HepG2 (cell line): ENCODE data around the gene RPL19. TPM values are rescaled to one million over a fixed set of nuclear protein-coding genes. Genes with fewer than 3 reads are reported as not detected.

Source experiments
- ARHGAP35 ChIP-seq: sonication (generic); formaldehyde crosslinking; IDR thresholded peaks from 2 replicates; pipeline ENCODE4 v1.9.0; 2022; ENCODE audit warnings: mild to moderate bottlenecking, inconsistent platforms, moderate library complexity, missing genetic modification reagents, borderline replicate concordance
- BCLAF1 ChIP-seq: fragments of 450-650 bp; IDR thresholded peaks from 2 replicates; pipeline ENCODE4 v1.6.1; 2017; ENCODE audit warnings: mild to moderate bottlenecking
- DR1 ChIP-seq: sonication (generic); formaldehyde crosslinking; IDR thresholded peaks from 2 replicates; pipeline ENCODE4 v1.8.0; 2021; ENCODE audit warnings: mild to moderate bottlenecking, missing genetic modification reagents, inconsistent platforms
- ERF ChIP-seq: IDR thresholded peaks from 2 replicates; pipeline ENCODE4 v1.6.1; 2018; ENCODE audit warnings: missing biosample characterization, missing genetic modification reagents
- HNRNPK ChIP-seq: fragments of 200-400 bp; formaldehyde crosslinking; IDR thresholded peaks from 2 replicates; pipeline ENCODE4 v1.6.1; 2018; ENCODE audit warnings: low read length, low read depth, moderate library complexity, mild to moderate bottlenecking; ENCODE audit not compliant: poor library complexity, severe bottlenecking
- KDM1A ChIP-seq: IDR thresholded peaks from 2 replicates; pipeline ENCODE4 v1.6.1; 2016; ENCODE audit warnings: missing compliant biosample characterization
- MTERF4 ChIP-seq: sonication (generic); formaldehyde crosslinking; IDR thresholded peaks from 2 replicates; pipeline ENCODE4 v1.8.0; 2023; ENCODE audit warnings: mild to moderate bottlenecking, missing genetic modification reagents
- REL ChIP-seq: sonication (generic); formaldehyde crosslinking; conservative IDR thresholded peaks from 2 replicates; pipeline ENCODE4 v1.8.0; 2022; ENCODE audit warnings: mild to moderate bottlenecking, missing genetic modification reagents, moderate library complexity
- SALL2 ChIP-seq: sonication (generic); formaldehyde crosslinking; IDR thresholded peaks from 2 replicates; pipeline ENCODE4 v1.8.1; 2023; ENCODE audit warnings: mild to moderate bottlenecking, missing genetic modification reagents, inconsistent platforms
- TP53 ChIP-seq: sonication (generic); formaldehyde crosslinking; conservative IDR thresholded peaks from 2 replicates; pipeline ENCODE4 v1.4.0; 2020; ENCODE audit warnings: missing genetic modification reagents
- ZFP91 ChIP-seq: sonication (generic); formaldehyde crosslinking; IDR thresholded peaks from 2 replicates; pipeline ENCODE4 v1.9.0; 2022; ENCODE audit warnings: missing genetic modification reagents, mild to moderate bottlenecking, borderline replicate concordance
- ZNF546 ChIP-seq: sonication (generic); formaldehyde crosslinking; conservative IDR thresholded peaks from 2 replicates; pipeline ENCODE4 v1.8.1; 2023; ENCODE audit warnings: mild to moderate bottlenecking, missing genetic modification reagents
- ZNF720 ChIP-seq: sonication (generic); formaldehyde crosslinking; IDR thresholded peaks from 2 replicates; pipeline ENCODE4 v1.4.0; 2020; ENCODE audit warnings: missing genetic modification reagents
- ZNF772 ChIP-seq: sonication (generic); formaldehyde crosslinking; IDR thresholded peaks from 2 replicates; pipeline ENCODE4 v1.5.0; 2020; ENCODE audit warnings: mild to moderate bottlenecking, missing genetic modification reagents
- ZNF773 ChIP-seq: sonication (generic); formaldehyde crosslinking; IDR thresholded peaks from 2 replicates; pipeline ENCODE4 v1.4.0; 2020; ENCODE audit warnings: missing genetic modification reagents, borderline replicate concordance
- ZSCAN21 ChIP-seq: sonication (generic); formaldehyde crosslinking; IDR thresholded peaks from 2 replicates; pipeline ENCODE4 v1.8.0; 2022; ENCODE audit warnings: mild to moderate bottlenecking, missing genetic modification reagents, moderate library complexity, borderline replicate concordance
- ZSCAN5A ChIP-seq: sonication (generic); formaldehyde crosslinking; IDR thresholded peaks from 2 replicates; pipeline ENCODE4 v1.8.0; 2022; ENCODE audit warnings: mild to moderate bottlenecking, missing genetic modification reagents, borderline replicate concordance
- polyA plus RNA-seq, 8 experiments: library from polyadenylated mRNA; depleted of rRNA in 3 of 8; stranded (reverse) in 7 of 8; unstranded in 1 of 8; fragments of >200 nt; fragmentation: Illumina TruSeq in 4 of 8; extraction: Trizol in 4 of 8; gene quantifications; 2 replicates each; pipeline versions ENCODE4 v1.2.1 to v1.2.3, GENCODE V29; 2011 to 2016; ENCODE audit warnings: low read depth in 4 of 8, missing spikeins in 1 of 8, mixed read lengths in 1 of 8; ENCODE audit not compliant: insufficient read depth in 1 of 8
- total RNA-seq, 5 experiments: library from RNA; depleted of rRNA; stranded (reverse); fragments of >200 nt; fragmentation: Illumina TruSeq; extraction: Trizol; gene quantifications; 2 replicates each; pipeline ENCODE4 v1.2.3, GENCODE V29; 2016; ENCODE audit warnings: low read depth in 1 of 5

RPL19 gene
- total and polyA plus RNA-seq, 2 of the 13 experiments (the other 11 are each of a cell fraction or from before 2014, with no cell fraction given) = 2,522 to 2,768 TPM

GRCh38 chr17:39197380-39198185, 2.5 kb upstream of the RPL19 start, which contains the start of gene CACNB1 (continued):
- TF ChIP-seq HNRNPK = peak; percentile 88
- TF ChIP-seq ARHGAP35 = no peak; the same call in 1 of the 2 replicates
- 0 out of 2 replicates have a peak, but pooled peaks have one; percentile 20 for TF ChIP-seq ZNF772
- no peak for TF ChIP-seq TP53
- no peak for TF ChIP-seq ZNF720
- TF ChIP-seq ZNF546 (CRISPR knock-in tag) = peak; percentile 71; the same call in 1 of the 2 replicates
- TF ChIP-seq BCLAF1 = no peak
- 0 out of 2 replicates have a peak, but pooled peaks have one; percentile 65 for TF ChIP-seq MTERF4 (CRISPR knock-in tag)
- TF ChIP-seq KDM1A = no peak
- TF ChIP-seq ZSCAN5A = no peak
- no peak for TF ChIP-seq SALL2 (CRISPR knock-in tag)
- TF ChIP-seq ZSCAN21 (CRISPR knock-in tag) = 0 out of 2 replicates have a peak, but pooled peaks have one; percentile 58
- TF ChIP-seq DR1 (CRISPR knock-in tag) = no peak
- TF ChIP-seq ZFP91 (CRISPR knock-in tag) = peak; percentile 31
- 0 out of 2 replicates have a peak, but pooled peaks have one; percentile 47 for TF ChIP-seq REL (CRISPR knock-in tag)
- TF ChIP-seq ZNF773 = no peak
- 0 out of 2 replicates have a peak, but pooled peaks have one; percentile 37 for TF ChIP-seq ERF (CRISPR knock-in tag)
